ENCODE data around the gene MYO15A.

The MYO15A gene

DNA sequence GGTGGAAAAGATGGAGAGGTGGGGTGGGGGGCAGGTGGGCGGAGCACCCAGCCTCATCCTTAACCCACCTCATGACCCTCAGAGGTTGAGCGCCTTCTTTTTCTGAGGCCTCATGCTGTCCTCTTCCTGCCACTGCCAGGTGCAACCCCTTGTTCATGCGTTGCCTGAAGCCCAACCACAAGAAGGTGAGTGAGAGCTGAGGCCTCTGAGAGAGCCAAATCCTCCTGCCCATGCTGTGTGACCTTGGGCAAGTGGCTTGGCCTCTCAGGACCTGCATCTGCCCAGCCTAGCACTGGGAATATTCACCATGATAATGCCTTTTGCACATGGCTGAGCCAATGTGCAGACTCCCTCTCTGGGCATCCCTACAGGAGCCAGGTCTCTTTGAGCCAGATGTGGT lies 32.1 kb downstream of the MYO15A start:
- no peaks in the 10 kb centered on the region for H3K9me3 ChIP-seq
- TF ChIP-seq, protein P1, sequence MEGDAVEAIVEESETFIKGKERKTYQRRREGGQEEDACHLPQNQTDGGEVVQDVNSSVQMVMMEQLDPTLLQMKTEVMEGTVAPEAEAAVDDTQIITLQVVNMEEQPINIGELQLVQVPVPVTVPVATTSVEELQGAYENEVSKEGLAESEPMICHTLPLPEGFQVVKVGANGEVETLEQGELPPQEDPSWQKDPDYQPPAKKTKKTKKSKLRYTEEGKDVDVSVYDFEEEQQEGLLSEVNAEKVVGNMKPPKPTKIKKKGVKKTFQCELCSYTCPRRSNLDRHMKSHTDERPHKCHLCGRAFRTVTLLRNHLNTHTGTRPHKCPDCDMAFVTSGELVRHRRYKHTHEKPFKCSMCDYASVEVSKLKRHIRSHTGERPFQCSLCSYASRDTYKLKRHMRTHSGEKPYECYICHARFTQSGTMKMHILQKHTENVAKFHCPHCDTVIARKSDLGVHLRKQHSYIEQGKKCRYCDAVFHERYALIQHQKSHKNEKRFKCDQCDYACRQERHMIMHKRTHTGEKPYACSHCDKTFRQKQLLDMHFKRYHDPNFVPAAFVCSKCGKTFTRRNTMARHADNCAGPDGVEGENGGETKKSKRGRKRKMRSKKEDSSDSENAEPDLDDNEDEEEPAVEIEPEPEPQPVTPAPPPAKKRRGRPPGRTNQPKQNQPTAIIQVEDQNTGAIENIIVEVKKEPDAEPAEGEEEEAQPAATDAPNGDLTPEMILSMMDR (IDR thresholded peaks at IDR 0.05; ENCODE audit: low read depth, low read length): no peak
- no peak overlapping the region for H3K4me3 ChIP-seq (ENCODE audit: low read depth, low read length)
- H3K4me1 ChIP-seq: no peaks in the 10 kb centered on the region
- no peaks in the 10 kb centered on the region for H3K27me3 ChIP-seq
- H3K36me3 ChIP-seq: no peaks in the 10 kb centered on the region
- DNase-seq: no peak

DNA sequence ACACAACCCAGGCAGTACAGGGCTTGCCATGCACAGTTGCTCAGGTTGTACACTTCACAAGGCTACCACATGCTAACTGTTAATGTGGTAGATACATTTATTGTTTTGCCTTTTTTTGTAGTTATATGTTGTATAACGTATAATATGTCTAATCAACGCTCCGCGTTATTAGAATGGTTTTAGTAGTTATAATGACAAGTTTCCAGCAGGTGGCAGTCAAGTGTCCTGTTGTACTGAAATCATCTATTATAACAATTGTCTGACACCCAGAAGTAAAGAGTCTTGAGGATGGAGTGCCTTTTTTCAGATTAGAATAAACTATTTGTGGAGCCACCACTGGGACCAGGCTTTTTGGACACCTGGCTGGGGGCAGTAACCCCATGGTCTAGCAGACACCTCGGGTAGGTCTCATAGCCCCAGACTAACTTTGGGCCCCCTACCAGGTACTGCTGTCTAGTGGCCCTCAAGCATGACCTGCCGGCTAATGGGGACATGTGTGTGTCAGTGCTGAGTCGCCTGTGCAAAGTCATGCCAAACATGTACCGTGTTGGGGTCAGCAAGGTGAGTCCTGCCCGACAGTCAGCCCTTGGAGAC lies 32.8 kb downstream of the MYO15A start:
- peak; percentile 26 for DNase-seq
- TF ChIP-seq, protein P1 (IDR thresholded peaks at IDR 0.05; ENCODE audit: low read depth, low read length): peak; percentile 53
- Histone ChIP-seq H3K27me3 (no peaks in the 10 kb centered on the region), H3K36me3 (no peaks in the 10 kb centered on the region), H3K4me1 (no peaks in the 10 kb centered on the region), H3K4me3 (ENCODE audit: low read depth, low read length) (no peak overlapping the region), H3K9me3 (no peaks in the 10 kb centered on the region)

DNA sequence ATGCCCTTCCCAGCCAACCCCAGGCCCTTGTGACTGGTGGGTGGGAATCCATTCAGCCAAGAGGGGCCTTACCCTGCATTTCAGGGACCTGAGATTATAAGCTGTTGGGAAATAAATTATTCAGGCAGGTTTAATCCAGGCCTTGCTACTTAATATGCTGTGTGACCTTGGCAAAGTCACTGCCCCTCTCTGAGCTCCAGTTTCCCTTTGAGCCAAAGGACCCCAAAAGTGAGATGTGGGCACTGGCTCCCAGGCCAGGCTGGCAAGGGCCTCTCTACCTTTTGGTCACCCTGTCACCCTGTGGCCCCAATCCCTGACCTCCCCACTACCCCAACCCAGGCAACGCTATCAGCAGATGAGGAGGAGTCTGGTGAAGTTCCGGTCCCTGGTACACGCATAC lies 33.9 kb downstream of the MYO15A start:
- TF ChIP-seq, protein P1 (IDR thresholded peaks at IDR 0.05; ENCODE audit: low read depth, low read length): no peak
- Histone ChIP-seq H3K36me3 (no peaks in the 10 kb centered on the region), H3K4me1 (no peaks in the 10 kb centered on the region), H3K27me3 (no peaks in the 10 kb centered on the region), H3K4me3 (ENCODE audit: low read depth, low read length) (no peak overlapping the region), H3K9me3 (no peaks in the 10 kb centered on the region)
- no peak for DNase-seq

DNA sequence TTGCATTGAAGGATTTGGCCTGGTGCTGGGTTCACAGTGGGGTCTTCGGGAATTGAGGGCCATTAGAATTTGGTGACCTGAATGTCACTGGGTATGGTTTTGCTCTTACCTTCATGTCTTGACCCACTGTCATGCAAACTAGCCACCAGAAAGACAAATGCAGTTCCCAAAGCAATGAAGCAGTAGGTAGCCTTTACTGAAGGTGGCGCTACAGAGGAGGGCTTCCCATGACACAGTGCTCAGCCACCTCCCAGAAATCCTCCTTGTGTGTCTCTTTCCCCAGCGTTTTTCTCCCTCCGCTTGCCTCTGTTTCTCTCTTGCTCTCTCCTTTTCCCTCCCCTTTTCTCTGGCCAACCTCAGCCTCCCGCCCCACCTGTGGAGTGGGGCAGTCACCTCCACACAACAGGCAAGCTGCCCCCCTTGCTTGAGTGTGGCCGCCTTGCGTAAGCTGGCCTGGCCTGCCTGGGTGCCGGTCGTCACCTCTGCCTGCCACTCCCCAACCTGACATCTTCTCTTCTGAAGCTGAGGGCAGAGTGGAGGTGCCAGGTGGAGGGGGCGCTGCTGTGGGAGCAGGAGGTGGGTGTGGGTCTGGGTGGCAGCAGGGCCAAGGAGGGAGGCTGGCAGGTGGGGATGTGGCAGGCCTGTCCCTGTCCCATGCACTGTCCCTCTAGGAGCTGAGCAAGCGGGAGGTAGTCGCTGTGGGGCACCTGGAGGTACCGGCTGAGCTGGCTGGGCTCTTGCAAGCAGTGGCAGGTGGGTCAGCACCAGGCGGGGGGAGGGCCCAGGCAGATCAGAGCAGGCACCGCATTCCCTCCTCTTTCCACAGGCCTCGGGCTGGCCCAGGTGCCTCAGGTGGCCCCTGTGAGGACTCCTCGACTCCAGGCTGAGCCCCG lies 34.7 kb downstream of the MYO15A start:
- Histone ChIP-seq H3K4me1 (no peaks in the 10 kb centered on the region), H3K36me3 (no peaks in the 10 kb centered on the region), H3K4me3 (ENCODE audit: low read depth, low read length) (no peak overlapping the region), H3K9me3 (no peaks in the 10 kb centered on the region), H3K27me3 (no peaks in the 10 kb centered on the region)
- DNase-seq: peak; percentile 20
- TF ChIP-seq, protein P1 (IDR thresholded peaks at IDR 0.05; ENCODE audit: low read depth, low read length): peak; percentile 50

DNA sequence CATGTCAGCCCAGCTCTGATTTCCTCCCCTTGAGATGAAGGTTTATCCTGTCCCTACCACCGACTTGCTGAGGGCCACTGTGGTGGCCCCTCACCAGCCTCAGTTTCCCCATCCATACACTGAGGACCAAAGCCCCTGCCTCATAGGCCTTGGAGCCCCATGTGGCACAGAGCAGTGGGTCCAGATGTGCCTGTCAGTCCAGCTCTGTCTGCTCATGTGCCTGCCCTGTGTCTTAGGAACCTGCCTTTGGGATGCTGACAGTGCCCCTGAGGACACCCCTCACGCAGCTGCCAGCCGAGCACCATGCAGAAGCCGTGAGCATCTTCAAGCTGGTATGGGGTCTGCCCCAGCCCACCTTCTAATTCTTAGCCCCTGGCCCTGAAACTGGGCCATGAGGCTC lies 35.7 kb downstream of the MYO15A start:
- Histone ChIP-seq H3K9me3 (no peaks in the 10 kb centered on the region), H3K4me3 (ENCODE audit: low read depth, low read length) (no peak overlapping the region), H3K4me1 (no peaks in the 10 kb centered on the region), H3K36me3 (no peaks in the 10 kb centered on the region), H3K27me3 (no peaks in the 10 kb centered on the region)
- no peak for DNase-seq
- TF ChIP-seq, protein P1 (IDR thresholded peaks at IDR 0.05; ENCODE audit: low read depth, low read length): no peak

DNA sequence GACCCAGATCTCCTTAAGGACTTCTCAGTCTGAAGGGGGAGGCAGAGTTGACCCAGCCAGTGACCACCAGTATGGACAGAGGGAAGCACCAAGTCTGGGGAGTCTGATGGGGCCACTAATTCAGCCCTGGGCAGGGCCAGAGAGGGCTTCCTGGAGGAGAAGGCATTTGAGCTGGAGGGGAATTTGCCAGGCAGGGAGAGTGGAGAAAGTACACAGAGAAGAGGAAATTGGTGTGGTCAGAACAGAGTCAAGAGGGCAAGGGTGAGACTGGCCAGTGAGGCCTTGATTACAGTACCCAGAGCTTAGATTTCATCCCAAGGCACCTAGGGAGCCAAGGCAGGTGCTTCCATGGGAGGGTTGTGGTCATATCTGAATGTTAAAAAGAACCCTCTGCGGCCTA lies 36.3 kb downstream of the MYO15A start:
- H3K36me3 ChIP-seq: no peaks in the 10 kb centered on the region
- no peaks in the 10 kb centered on the region for H3K9me3 ChIP-seq
- DNase-seq: no peak
- no peaks in the 10 kb centered on the region for H3K4me1 ChIP-seq
- TF ChIP-seq, protein P1 (IDR thresholded peaks at IDR 0.05; ENCODE audit: low read depth, low read length): no peak
- no peak overlapping the region for H3K4me3 ChIP-seq (ENCODE audit: low read depth, low read length)
- no peaks in the 10 kb centered on the region for H3K27me3 ChIP-seq
